A549 (cell line): Measurements from ENCODE around the gene SRGAP1. TPM values are rescaled to one million over a fixed set of nuclear protein-coding genes. Genes with fewer than 3 reads are reported as not detected.

Experiments used
- ATAC-seq, 2 experiments: fragments of 200-7000 bp in 1 of 2; fragments of >200 bp in 1 of 2; cut with Nextera tagmentation in 1 of 2; cut with Tn5 transposase in 1 of 2; 3 replicates each; pipeline versions ENCODE4 v1.8.0 to v1.9.1; 2018 to 2020; ENCODE audit warnings: mild to moderate bottlenecking in 1 of 2, moderate library complexity in 1 of 2
- CTCF ChIA-PET: fragments of 300-600 bp; sonication (Branson Sonifier 250); formaldehyde crosslinking; extraction: SDS; loops from one replicate; lab custom pipeline; 2021; ENCODE audit warnings: antibody characterized with exemption, inconsistent platforms; lab: Yijun Ruan, JAX
- POLR2A ChIA-PET: fragments of 350-600 bp; formaldehyde crosslinking; extraction: SDS; loops from one replicate; lab custom pipeline; 2021; ENCODE audit warnings: antibody characterized with exemption, inconsistent platforms; lab: Yijun Ruan, JAX
- DNase-seq, 2 experiments: peaks; one replicate each; pipeline versions ENCODE4 v3.0.0 to v3.0.0-alpha.2; 2011 to 2016; ENCODE audit warnings: low read depth in 1 of 2, low spot score in 1 of 2
- FAIRE-seq: peaks from 2 replicates; lab custom pipeline; 2011; peaks lifted over from hg19 to GRCh38; lab: Jason Lieb, UNC
- H3K27ac ChIP-seq, 2 experiments: fragments of >200 bp; sonication (Bioruptor Twin); formaldehyde crosslinking; 3 replicates each; pipeline ENCODE4 v1.5.1; 2016 to 2017
- H3K4me1 ChIP-seq: fragments of >200 bp; sonication (Bioruptor Twin); formaldehyde crosslinking; 3 replicates; pipeline ENCODE4 v1.6.1; 2016
- H3K4me2 ChIP-seq: fragments of >200 bp; sonication (Bioruptor Twin); formaldehyde crosslinking; 3 replicates; pipeline ENCODE4 v1.6.1; 2016
- H3K4me3 ChIP-seq: fragments of >200 bp; sonication (Bioruptor Twin); formaldehyde crosslinking; 3 replicates; pipeline ENCODE4 v1.5.1; 2016
- H3K9me3 ChIP-seq: fragments of >200 bp; sonication (Bioruptor Twin); formaldehyde crosslinking; 3 replicates; pipeline ENCODE4 v1.6.1; 2016
- CBX8 ChIP-seq: fragments of 200-600 bp; sonication (generic); IDR thresholded peaks from 2 replicates; pipeline ENCODE4 v1.6.1; 2016
- CHD4 ChIP-seq: fragments of 200-600 bp; sonication (generic); IDR thresholded peaks from 2 replicates; pipeline ENCODE4 v1.6.1; 2016; ENCODE audit warnings: antibody characterized with exemption, mild to moderate bottlenecking, borderline replicate concordance
- CTCF ChIP-seq: fragments of >200 bp; sonication (Bioruptor Twin); formaldehyde crosslinking; IDR thresholded peaks from 3 replicates; pipeline ENCODE4 v1.5.1; 2016
- EHF ChIP-seq: fragments of 250-450 bp; sonication (Bioruptor Pico); IDR thresholded peaks from 2 replicates; pipeline ENCODE4 v1.5.0; 2020; ENCODE audit warnings: mild to moderate bottlenecking
- EP300 ChIP-seq, 2 experiments: fragments of >200 bp; sonication (Bioruptor Twin); formaldehyde crosslinking; IDR thresholded peaks; 2 replicates in 1 of 2; 3 replicates in 1 of 2; pipeline ENCODE4 v1.6.1; 2016 to 2017
- FOSL2 ChIP-seq, 2 experiments: fragments of 450-650 bp in 1 of 2; fragments of >200 bp in 1 of 2; sonication (Bioruptor Twin) in 1 of 2; formaldehyde crosslinking; IDR thresholded peaks; 2 replicates each; pipeline versions ENCODE4 v1.5.0 to v1.6.1; 2016 to 2020; ENCODE audit warnings: mild to moderate bottlenecking in 1 of 2, moderate library complexity in 1 of 2
- FOXS1 ChIP-seq: fragments of 250-450 bp; sonication (Bioruptor Pico); IDR thresholded peaks from 2 replicates; pipeline ENCODE4 v1.5.0; 2020; ENCODE audit warnings: mild to moderate bottlenecking, moderate library complexity
- HOXB13 ChIP-seq: fragments of 250-450 bp; sonication (Bioruptor Pico); IDR thresholded peaks from 2 replicates; pipeline ENCODE4 v1.5.0; 2020; ENCODE audit warnings: low read depth, mild to moderate bottlenecking, moderate library complexity
- MAX ChIP-seq: IDR thresholded peaks from 2 replicates; pipeline ENCODE4 v1.6.1; 2012
- MYC ChIP-seq: IDR thresholded peaks from 2 replicates; pipeline ENCODE4 v1.6.1; 2012; ENCODE audit warnings: mild to moderate bottlenecking, inconsistent platforms, low read length, improper control_type of control experiment, borderline replicate concordance
- RAD21 ChIP-seq, 2 experiments: fragments of >200 bp in 1 of 2; sonication (Bioruptor Twin) in 1 of 2; formaldehyde crosslinking in 1 of 2; IDR thresholded peaks in 1 of 2; conservative IDR thresholded peaks in 1 of 2; 2 replicates in 1 of 2; 3 replicates in 1 of 2; pipeline ENCODE4 v1.6.1; 2012 to 2018; ENCODE audit warnings: inconsistent platforms in 1 of 2
- RARB ChIP-seq: fragments of 250-450 bp; sonication (Bioruptor Pico); IDR thresholded peaks from 2 replicates; pipeline ENCODE4 v1.8.0; 2021; ENCODE audit warnings: mild to moderate bottlenecking, moderate library complexity
- RCOR1 ChIP-seq: fragments of 150-350 bp; IDR thresholded peaks from 2 replicates; pipeline ENCODE4 v1.6.1; 2014; ENCODE audit warnings: antibody characterized with exemption, low read length, low read depth
- RNF2 ChIP-seq: fragments of 200-600 bp; sonication (generic); IDR thresholded peaks from 2 replicates; pipeline ENCODE4 v1.6.1; 2016; ENCODE audit warnings: low read depth, mild to moderate bottlenecking, antibody characterized with exemption, moderate library complexity, borderline replicate concordance
- TFCP2L1 ChIP-seq: fragments of 250-450 bp; sonication (Bioruptor Pico); IDR thresholded peaks from 2 replicates; pipeline ENCODE4 v1.5.0; 2021; ENCODE audit warnings: mild to moderate bottlenecking
- ZC3H11A ChIP-seq: fragments of 450-650 bp; IDR thresholded peaks from 2 replicates; pipeline ENCODE4 v1.6.1; 2014; ENCODE audit warnings: antibody characterized with exemption, mild to moderate bottlenecking
- ZFP36 ChIP-seq: fragments of 450-650 bp; IDR thresholded peaks from 2 replicates; pipeline ENCODE4 v1.6.1; 2014; ENCODE audit warnings: borderline replicate concordance; ENCODE audit not compliant: partially characterized antibody
- ZNF302 ChIP-seq: fragments of 250-450 bp; sonication (Bioruptor Pico); IDR thresholded peaks from 2 replicates; pipeline ENCODE4 v1.9.0; 2021; ENCODE audit warnings: inconsistent platforms, mild to moderate bottlenecking, moderate library complexity
- WGBS: methylation state at CpG from one replicate; pipeline ENCODE4 v1.1.6; 2017; ENCODE audit errors: missing lambda C conversion rate; 5-methylcytosine and 5-hydroxymethylcytosine counted together
- polyA plus RNA-seq, 4 experiments: library from polyadenylated mRNA; depleted of rRNA in 3 of 4; stranded (reverse); fragments of >200 nt; fragmentation: RNase III in 1 of 4; extraction: RNeasy Plus Mini Kit Qiagen cat#74134 plus additional on column Dnase treatment in 1 of 4; gene quantifications; 2 replicates in 3 of 4; 3 replicates in 1 of 4; pipeline ENCODE4 v1.2.3, GENCODE V29; 2011 to 2017
- TF ChIP-seq, protein P1 (sequence below): fragments of 250-450 bp; sonication (Bioruptor Pico); IDR thresholded peaks from 2 replicates; pipeline ENCODE4 v1.5.0; 2021; ENCODE audit warnings: mild to moderate bottlenecking, moderate library complexity, borderline replicate concordance
- TF ChIP-seq, protein P2 (sequence below): IDR thresholded peaks from 2 replicates; pipeline ENCODE4 v1.6.1; 2012

SRGAP1 gene
- polyA plus RNA-seq, 2 of the 4 experiments (the other 2 are of a cell fraction), result 7.9 to 22.9 TPM

DNA sequence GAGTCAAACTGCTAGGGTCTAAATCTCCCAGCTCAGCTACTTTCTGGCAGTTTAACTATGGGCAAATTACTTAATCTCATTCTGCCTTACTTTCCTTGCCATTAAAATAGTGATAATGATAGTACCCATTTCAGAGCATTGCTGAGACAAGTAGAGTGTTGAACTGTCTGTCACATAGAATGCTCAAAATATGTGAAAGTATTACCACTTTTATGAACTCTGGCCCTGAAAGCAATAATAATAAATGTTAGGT lies 19.9 kb downstream of the SRGAP1 start:
- FAIRE-seq (no peak), DNase-seq (no peak)
- POLR2A ChIA-PET, result no interaction called here
- Histone ChIP-seq H3K9me3 (no peaks in the 10 kb centered on the region), H3K4me3 (no peak overlapping the region), H3K4me1 (peaks cover 80% of the 10 kb centered on the region)
- TF ChIP-seq RAD21 (conservative IDR thresholded peaks at IDR 0.05 in 1 of 2, IDR thresholded peaks at IDR 0.05 in 1 of 2) (no peak), ZNF302 (no peak), EHF (CRISPR knock-in tag) (no peak), MYC (no peak), RNF2 (no peak), CBX8 (no peak), FOXS1 (CRISPR knock-in tag) (no peak), FOSL2 (IDR thresholded peaks at IDR 0.05) (no peak), FOSL2 (CRISPR knock-in tag; IDR thresholded peaks at IDR 0.05) (no peak), CHD4 (no peak)
- TF ChIP-seq, protein P1, sequence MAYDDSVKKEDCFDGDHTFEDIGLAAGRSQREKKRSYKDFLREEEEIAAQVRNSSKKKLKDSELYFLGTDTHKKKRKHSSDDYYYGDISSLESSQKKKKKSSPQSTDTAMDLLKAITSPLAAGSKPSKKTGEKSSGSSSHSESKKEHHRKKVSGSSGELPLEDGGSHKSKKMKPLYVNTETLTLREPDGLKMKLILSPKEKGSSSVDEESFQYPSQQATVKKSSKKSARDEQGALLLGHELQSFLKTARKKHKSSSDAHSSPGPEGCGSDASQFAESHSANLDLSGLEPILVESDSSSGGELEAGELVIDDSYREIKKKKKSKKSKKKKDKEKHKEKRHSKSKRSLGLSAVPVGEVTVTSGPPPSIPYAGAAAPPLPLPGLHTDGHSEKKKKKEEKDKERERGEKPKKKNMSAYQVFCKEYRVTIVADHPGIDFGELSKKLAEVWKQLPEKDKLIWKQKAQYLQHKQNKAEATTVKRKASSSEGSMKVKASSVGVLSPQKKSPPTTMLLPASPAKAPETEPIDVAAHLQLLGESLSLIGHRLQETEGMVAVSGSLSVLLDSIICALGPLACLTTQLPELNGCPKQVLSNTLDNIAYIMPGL (CRISPR knock-in tag), result no peak
- TF ChIP-seq, all 56 proteins: peak for 0
- CTCF ChIA-PET, result interaction anchor here (1.0 to 1.4 kb wide), 3 partner anchors 25 to 392 kb away, joined by 3 read pairs; no protein-coding TSS in a partner anchor
- ATAC-seq, result no peak
- H3K27ac ChIP-seq, result peak overlapping the region; percentile 91 to 95
- H3K4me2 ChIP-seq, result peak overlapping the region; percentile 87

DNA sequence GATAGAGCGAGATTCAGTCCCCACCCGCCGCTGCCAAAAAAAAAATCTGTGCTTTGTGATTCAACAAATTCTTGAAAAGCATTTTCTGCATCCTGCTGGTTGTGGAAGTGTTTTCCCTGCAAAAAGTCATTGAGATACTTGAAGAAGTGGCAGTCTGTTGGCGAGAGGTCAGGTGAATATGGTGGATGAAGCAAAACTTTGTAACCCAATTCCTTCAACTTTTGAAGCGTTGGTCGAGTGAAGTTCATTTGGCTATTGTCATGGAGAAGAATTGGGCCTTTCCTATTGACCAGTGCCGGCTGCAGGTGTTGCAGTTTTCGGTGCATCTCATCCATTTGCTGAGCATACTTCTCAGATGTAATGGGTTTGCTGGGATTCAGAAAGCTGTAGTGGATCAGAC lies 20.9 kb downstream of the SRGAP1 start:
- ChIA-PET POLR2A (no interaction called here), CTCF (no interaction called here)
- no peak overlapping the region for H3K4me2 ChIP-seq
- no peak for FAIRE-seq
- DNase-seq, result no peak
- H3K27ac ChIP-seq, result peak overlapping the region in 1 of 2 experiments; percentile 63; a peak in 3 of 6 replicates
- H3K9me3 ChIP-seq, result no peaks in the 10 kb centered on the region
- H3K4me3 ChIP-seq, result no peak overlapping the region
- TF ChIP-seq ZFP36 (no peak), EP300 (IDR thresholded peaks at IDR 0.05) (no peak), TFCP2L1 (CRISPR knock-in tag) (no peak), ZNF302 (no peak), HOXB13 (CRISPR knock-in tag) (no peak), ZC3H11A (no peak), RCOR1 (no peak), CTCF (no peak)
- TF ChIP-seq, protein P2, sequence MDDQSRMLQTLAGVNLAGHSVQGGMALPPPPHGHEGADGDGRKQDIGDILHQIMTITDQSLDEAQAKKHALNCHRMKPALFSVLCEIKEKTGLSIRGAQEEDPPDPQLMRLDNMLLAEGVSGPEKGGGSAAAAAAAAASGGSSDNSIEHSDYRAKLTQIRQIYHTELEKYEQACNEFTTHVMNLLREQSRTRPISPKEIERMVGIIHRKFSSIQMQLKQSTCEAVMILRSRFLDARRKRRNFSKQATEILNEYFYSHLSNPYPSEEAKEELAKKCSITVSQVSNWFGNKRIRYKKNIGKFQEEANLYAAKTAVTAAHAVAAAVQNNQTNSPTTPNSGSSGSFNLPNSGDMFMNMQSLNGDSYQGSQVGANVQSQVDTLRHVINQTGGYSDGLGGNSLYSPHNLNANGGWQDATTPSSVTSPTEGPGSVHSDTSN, result no peak
- 96% methylated on average over 8 of the region's 8 CpGs for WGBS
- ATAC-seq, result no peak
- H3K4me1 ChIP-seq, result peaks cover 83% of the 10 kb centered on the region

GRCh38 chr12:63867053-63867452 lies 22.6 kb downstream of the SRGAP1 start:
- WGBS, result 93% methylated on average over 3 of the region's 3 CpGs
- ATAC-seq, result no peak
- H3K9me3 ChIP-seq, result no peaks in the 10 kb centered on the region
- TF ChIP-seq RARB (CRISPR knock-in tag), result no peak
- no peak for TF ChIP-seq MAX
- no peak for TF ChIP-seq FOXS1 (CRISPR knock-in tag)
- TF ChIP-seq FOSL2 (IDR thresholded peaks at IDR 0.05), result no peak
- no peak for TF ChIP-seq FOSL2 (CRISPR knock-in tag; IDR thresholded peaks at IDR 0.05)
- TF ChIP-seq, all 56 proteins: peak for 0
- FAIRE-seq, result no peak
- Histone ChIP-seq H3K4me2 (no peak overlapping the region), H3K4me1 (peaks cover 67% of the 10 kb centered on the region), H3K27ac (peak overlapping the region in 1 of 2 experiments; percentile 54; a peak in 3 of 6 replicates), H3K4me3 (no peak overlapping the region)
- ChIA-PET POLR2A (no interaction called here), CTCF (interaction anchor here (0.7 to 1.2 kb wide), 2 partner anchors 20 to 35 kb away, joined by 3 to 4 read pairs; no protein-coding TSS in a partner anchor)
- no peak for DNase-seq
